ENCODE results near the gene CCDC171.

The CCDC171 gene

GRCh38 chr9:15761551-15761950, 208.7 kb downstream of the CCDC171 start:
- no peaks in the 10 kb centered on the region for H3K27me3 ChIP-seq (replicated peaks)
- in situ Hi-C loops (cut with HindIII; ENCODE audit: low pct_ligation_motif_present, low sequenced_read_pairs) = no loop called here
- TF ChIP-seq, protein P1, sequence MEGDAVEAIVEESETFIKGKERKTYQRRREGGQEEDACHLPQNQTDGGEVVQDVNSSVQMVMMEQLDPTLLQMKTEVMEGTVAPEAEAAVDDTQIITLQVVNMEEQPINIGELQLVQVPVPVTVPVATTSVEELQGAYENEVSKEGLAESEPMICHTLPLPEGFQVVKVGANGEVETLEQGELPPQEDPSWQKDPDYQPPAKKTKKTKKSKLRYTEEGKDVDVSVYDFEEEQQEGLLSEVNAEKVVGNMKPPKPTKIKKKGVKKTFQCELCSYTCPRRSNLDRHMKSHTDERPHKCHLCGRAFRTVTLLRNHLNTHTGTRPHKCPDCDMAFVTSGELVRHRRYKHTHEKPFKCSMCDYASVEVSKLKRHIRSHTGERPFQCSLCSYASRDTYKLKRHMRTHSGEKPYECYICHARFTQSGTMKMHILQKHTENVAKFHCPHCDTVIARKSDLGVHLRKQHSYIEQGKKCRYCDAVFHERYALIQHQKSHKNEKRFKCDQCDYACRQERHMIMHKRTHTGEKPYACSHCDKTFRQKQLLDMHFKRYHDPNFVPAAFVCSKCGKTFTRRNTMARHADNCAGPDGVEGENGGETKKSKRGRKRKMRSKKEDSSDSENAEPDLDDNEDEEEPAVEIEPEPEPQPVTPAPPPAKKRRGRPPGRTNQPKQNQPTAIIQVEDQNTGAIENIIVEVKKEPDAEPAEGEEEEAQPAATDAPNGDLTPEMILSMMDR (IDR thresholded peaks at IDR 0.05; ENCODE audit: low read depth, low read length, missing control alignments) = no peak
- H3K4me3 ChIP-seq (ENCODE audit: low read depth, low read length) = no peak overlapping the region
- no peak for DNase-seq
- no peak overlapping the region for H3K27ac ChIP-seq
- H3K36me3 ChIP-seq (replicated peaks) = no peaks in the 10 kb centered on the region

- DNase-seq = no peak
- Histone ChIP-seq H3K36me3 (replicated peaks) (no peaks in the 10 kb centered on the region), H3K27ac (no peak overlapping the region), H3K27me3 (replicated peaks) (no peaks in the 10 kb centered on the region), H3K4me3 (ENCODE audit: low read depth, low read length) (no peak overlapping the region)
- in situ Hi-C loops (cut with HindIII; ENCODE audit: low pct_ligation_motif_present, low sequenced_read_pairs) = no loop called here
- TF ChIP-seq, protein P1 (IDR thresholded peaks at IDR 0.05; ENCODE audit: low read depth, low read length, missing control alignments) = no peak
Measured at GRCh38 chr9:15763371-15763770, 210.5 kb downstream of the CCDC171 start.

DNA sequence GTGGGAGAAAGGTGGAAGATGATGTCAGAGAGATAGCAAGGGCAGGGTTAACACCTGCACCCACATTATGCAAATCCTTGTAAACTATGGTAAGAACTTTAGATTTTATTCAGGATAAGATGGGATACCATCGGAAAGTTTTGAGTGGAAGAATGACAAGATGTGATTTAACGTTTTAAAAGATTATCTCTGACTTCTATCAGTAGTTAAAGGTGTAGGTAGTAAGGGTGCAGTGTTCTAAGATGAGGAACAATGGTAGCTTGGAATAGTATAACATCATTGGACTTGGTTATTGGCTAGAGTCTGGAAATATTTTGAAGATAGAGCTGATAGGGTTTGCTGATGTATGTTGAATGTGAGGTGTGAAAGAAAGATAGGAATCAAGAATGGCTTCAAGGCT, 211.3 kb downstream of the CCDC171 start:
- no peak for DNase-seq
- no peak overlapping the region for H3K4me3 ChIP-seq (ENCODE audit: low read depth, low read length)
- no peak overlapping the region for H3K27ac ChIP-seq
- H3K27me3 ChIP-seq (replicated peaks) = no peaks in the 10 kb centered on the region
- in situ Hi-C loops (cut with HindIII; ENCODE audit: low pct_ligation_motif_present, low sequenced_read_pairs) = no loop called here
- H3K36me3 ChIP-seq (replicated peaks) = no peaks in the 10 kb centered on the region
- TF ChIP-seq, protein P1 (IDR thresholded peaks at IDR 0.05; ENCODE audit: low read depth, low read length, missing control alignments) = no peak

DNA sequence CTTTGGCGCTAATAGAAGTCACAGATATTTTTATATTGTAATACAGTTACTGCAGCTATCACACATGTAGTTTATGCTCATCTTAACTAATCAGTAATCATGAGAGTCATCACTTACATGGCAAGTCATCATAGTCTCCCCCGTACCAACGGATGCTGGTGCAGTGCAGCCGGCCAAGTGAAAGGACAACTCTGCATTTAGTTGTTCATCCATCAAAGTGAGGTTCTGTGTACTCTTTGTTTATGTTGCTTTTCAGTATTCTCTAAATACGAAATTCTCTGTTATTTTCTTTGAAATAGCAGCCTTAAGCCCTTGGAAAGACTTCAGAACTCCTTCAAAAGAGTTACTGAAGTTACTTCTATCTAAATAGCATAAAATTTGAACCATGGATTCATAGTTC, 216.7 kb downstream of the CCDC171 start:
- H3K27me3 ChIP-seq (replicated peaks) = no peaks in the 10 kb centered on the region
- in situ Hi-C loops (cut with HindIII; ENCODE audit: low pct_ligation_motif_present, low sequenced_read_pairs) = no loop called here
- no peak overlapping the region for H3K4me3 ChIP-seq (ENCODE audit: low read depth, low read length)
- TF ChIP-seq, protein P1 (IDR thresholded peaks at IDR 0.05; ENCODE audit: low read depth, low read length, missing control alignments) = no peak
- no peak for DNase-seq
- no peaks in the 10 kb centered on the region for H3K36me3 ChIP-seq (replicated peaks)
- no peak overlapping the region for H3K27ac ChIP-seq

- in situ Hi-C loops (cut with HindIII; ENCODE audit: low pct_ligation_motif_present, low sequenced_read_pairs) = no loop called here
Measured at GRCh38 chr9:15778861-15779260, 226.0 kb downstream of the CCDC171 start.

GRCh38 chr9:15782106-15782505, 229.3 kb downstream of the CCDC171 start:
- TF ChIP-seq, protein P1 (IDR thresholded peaks at IDR 0.05; ENCODE audit: low read depth, low read length, missing control alignments) = no peak
- no peak overlapping the region for H3K27ac ChIP-seq
- in situ Hi-C loops (cut with HindIII; ENCODE audit: low pct_ligation_motif_present, low sequenced_read_pairs) = no loop called here
- H3K4me3 ChIP-seq (ENCODE audit: low read depth, low read length) = no peak overlapping the region
- DNase-seq = no peak
- no peaks in the 10 kb centered on the region for H3K36me3 ChIP-seq (replicated peaks)
- H3K27me3 ChIP-seq (replicated peaks) = no peaks in the 10 kb centered on the region

More at GRCh38 chr9:15778861-15779260, 226.0 kb downstream of the CCDC171 start:
- no peak for DNase-seq
- TF ChIP-seq, protein P1 (IDR thresholded peaks at IDR 0.05; ENCODE audit: low read depth, low read length, missing control alignments) = no peak
- Histone ChIP-seq H3K36me3 (replicated peaks) (no peaks in the 10 kb centered on the region), H3K27ac (no peak overlapping the region), H3K27me3 (replicated peaks) (no peaks in the 10 kb centered on the region), H3K4me3 (ENCODE audit: low read depth, low read length) (no peak overlapping the region)

Measured in brain microvascular endothelial cell (primary cell).